CD4-positive, alpha-beta T cell treated with Interleukin-10 for 1 hour (primary cell): ENCODE measurements around the gene TMC8.
A peak's percentile ranks its signal among the peaks of the same experiment; 100 is the strongest.
"Not testable (repeated sequence)": the region's sequence is repeated elsewhere in the genome, so short reads cannot be mapped to it uniquely, and the experiment has no call there.

Experiments
- DNase-seq: peaks from one replicate; pipeline ENCODE4 v3.0.0-alpha.2; 2020

The TMC8 gene

DNA sequence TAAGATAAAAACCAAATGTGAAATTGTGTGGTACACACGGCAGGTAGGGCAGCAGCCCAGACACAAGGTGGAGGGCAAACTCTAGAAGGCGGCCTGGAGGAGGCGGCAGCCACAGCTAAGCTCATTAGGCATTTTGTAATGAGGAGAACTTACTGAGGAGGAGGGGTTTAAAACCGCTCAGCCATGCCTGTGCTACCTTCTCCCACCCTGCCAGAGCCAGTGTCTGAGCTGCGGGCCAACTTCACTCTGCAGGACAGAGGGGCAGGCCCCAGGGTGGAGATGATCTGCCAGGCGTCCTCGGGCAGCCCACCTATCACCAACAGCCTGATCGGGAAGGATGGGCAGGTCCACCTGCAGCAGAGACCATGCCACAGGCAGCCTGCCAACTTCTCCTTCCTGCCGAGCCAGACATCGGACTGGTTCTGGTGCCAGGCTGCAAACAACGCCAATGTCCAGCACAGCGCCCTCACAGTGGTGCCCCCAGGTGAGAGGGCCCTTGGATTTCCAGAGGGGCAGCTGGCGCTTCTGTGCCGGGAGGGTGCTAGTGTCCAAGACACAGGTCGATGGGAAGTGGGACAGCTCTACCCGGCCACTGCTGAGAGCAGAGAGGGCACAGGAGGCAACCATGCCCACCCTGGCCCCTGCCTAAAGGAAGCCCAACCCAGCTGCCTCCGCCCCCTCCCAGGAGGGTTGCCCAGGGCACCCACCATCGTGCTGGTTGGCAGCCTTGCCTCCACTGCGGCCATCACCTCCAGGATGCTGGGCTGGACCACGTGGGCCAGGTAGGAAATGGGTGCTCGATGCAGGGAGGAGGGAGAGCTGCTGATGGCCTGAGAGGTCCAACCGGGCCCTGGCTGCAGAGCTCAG, 33.5 kb downstream of the TMC8 start:
- no peak for DNase-seq

DNA sequence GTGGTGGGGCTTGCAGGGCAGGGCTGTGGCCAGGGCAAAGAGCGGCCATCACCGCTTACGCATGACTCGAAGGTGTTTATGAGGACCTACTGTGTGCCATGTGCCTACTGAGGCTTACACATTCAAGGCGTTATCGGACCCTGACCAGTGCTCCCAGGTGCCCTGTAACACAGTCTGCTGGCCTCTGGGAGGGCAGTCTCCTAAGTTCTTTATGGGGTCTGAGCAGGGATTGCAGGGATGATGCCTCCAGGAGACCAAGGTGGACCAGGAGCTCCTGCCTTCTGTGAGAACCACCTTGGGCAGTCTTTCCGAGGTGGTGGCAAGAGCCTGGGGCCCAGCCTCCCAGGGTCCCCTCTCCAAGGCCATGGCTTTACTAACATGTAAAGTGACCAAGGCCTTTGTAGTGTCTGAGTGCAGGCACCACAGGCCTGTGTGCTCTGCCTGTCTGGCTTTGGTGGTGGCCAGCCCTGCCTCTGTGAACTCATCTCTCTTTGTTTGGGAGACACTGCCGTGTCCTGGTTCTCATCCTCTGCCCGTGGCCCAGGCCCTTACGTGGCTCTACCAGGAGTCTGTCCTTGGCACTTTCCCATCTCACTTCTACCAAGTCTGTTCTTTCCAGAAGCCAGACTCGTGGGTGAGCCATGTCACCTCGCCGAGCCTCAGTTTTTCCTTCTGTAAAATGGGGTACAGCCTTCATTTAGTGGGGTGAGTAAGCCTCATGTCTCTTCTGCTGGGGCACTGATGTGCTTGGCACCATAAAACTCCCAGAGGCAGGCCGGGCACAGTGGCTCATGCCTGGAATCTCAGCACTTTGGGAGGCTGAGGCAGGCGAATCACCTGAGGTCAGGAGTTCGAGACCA, 34.4 kb downstream of the TMC8 start:
- DNase-seq: no peak

DNA sequence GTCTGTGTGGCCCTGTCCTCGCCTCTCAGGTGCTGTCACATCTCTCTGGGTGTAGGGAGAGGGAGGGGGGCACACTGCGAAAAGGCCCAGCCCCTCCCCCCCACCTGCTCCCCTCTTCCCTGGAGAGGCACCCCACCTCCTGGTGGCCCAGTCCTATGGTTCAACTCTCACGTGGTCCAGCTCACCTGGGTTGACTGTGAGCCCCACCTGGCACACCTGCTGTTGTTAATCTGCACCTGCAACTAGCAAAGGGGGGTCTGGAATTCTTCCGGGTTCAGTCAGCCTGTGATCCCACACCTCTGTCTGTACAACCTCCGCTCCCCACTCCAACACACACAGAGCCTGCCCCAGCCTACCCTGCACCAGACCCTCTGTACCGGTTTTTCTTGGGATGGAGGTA, 35.8 kb downstream of the TMC8 start:
- no peak for DNase-seq

DNA sequence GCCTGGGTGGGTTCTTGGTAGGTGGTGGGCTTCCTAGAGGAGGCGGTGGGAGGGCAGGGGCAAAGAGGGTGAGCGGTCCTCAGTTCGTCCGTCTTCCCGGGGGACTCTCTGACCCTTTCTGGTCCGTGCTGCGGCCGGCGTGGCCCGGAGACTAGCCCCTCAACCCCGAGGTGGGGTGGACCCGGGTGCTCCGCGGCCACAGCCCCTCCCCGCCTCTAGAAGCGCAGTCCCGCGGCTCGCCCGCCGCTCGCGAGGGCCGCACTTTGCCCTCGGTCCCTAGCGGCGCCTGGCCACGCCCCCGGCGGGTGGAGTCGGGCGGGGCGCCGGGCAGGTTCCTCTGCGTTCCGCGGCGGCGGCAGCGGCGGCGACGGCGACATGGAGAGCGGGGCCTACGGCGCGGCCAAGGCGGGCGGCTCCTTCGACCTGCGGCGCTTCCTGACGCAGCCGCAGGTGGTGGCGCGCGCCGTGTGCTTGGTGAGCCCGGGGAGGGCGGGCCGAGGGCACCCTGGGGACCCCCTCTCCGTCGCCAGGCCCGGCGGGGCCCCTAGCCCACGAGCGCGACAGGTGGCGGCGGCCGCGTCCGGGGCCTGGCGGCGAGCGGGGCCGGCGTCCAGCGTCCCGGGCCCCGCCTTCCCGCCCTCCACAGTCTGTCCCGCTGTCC, 37.8 kb downstream of the TMC8 start, which contains the start of gene SYNGR2:
SYNGR2 (plus strand) TSS at position 340 of the 661 bp plus-strand sequence; CDS start at position 376, 36 bp downstream.
- DNase-seq: peak; percentile 90

DNA sequence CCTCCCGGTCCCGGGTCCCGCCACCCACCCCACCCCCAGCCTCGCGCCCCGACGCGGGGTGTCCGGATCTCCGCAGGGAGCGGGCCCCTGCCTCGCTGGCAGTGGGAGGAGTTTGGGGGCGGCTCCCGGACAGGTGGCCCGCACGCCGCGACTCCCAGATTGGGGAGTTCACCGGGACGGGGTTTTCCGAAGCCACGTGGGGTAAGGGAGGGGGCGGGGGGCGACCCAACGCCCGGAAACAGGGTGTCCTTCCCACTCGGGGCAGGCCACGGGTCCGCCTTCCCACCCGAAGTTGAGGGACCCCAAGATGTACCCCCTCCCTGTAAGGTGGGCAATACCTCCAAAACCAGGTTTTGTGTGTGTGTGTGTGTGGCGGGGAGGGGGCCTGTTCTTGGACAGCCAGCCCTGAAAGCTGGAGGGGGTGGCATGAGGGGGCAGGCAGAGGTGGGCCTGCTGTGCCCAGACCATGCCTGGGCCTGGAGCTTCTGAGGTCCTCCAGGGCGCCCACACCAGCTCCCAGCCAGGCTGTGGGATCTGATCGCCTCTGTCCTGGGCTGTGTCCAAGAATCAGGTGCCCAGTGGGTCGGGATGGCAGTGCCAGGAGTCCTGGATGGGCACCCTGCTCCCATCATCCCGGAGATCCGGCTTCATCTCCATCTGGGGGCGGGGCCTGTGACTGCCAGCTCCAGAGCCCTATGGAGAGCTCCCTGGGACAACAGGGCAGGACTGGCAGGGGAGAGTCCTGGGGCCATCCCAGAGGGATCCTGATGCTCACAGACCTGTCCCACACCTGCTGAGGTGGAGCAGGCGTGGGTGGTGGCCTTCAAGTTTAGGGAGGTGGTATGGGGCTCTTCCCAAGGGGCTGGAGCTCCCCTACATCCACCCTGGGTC, 38.6 kb downstream of the TMC8 start:
- DNase-seq: peak; percentile 77

DNA sequence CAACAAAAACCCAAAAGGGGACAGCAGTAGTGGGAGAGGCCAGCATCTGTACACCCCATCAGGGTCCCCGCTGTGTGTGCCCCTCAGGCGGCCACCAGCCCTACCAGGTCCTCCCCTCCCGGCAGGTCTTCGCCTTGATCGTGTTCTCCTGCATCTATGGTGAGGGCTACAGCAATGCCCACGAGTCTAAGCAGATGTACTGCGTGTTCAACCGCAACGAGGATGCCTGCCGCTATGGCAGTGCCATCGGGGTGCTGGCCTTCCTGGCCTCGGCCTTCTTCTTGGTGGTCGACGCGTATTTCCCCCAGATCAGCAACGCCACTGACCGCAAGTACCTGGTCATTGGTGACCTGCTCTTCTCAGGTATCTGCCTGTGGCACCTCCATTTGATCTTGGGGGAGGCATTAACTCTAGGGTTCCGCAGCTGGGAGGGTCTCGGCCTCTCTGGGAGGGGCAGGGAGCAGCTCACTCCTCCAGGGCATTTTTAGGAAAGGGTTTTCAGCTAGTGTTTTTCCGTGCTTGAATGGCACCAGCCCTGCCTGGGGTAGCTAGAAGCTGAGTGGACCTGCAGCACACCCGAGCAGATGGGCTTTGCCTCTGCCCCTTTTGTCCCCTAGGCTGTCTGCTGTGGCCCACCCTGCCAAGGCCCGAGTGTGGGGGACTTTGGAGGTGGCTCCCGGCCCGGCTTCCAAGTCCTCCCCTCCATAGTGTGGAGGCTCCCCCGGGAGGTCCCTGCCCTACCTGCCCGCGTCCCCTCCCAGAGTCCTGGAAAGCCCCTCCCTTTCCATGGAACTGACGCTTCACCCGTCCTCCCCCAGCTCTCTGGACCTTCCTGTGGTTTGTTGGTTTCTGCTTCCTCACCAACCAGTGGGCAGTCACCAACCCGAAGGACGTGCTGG, 40.4 kb downstream of the TMC8 start:
- no peak for DNase-seq

DNA sequence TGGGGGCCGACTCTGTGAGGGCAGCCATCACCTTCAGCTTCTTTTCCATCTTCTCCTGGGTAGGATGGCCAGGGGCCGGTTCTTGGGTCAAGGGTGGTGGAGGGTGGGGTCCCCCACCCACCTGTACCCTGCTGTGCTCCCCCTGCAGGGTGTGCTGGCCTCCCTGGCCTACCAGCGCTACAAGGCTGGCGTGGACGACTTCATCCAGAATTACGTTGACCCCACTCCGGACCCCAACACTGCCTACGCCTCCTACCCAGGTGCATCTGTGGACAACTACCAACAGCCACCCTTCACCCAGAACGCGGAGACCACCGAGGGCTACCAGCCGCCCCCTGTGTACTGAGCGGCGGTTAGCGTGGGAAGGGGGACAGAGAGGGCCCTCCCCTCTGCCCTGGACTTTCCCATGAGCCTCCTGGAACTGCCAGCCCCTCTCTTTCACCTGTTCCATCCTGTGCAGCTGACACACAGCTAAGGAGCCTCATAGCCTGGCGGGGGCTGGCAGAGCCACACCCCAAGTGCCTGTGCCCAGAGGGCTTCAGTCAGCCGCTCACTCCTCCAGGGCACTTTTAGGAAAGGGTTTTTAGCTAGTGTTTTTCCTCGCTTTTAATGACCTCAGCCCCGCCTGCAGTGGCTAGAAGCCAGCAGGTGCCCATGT, 41.1 kb downstream of the TMC8 start:
- DNase-seq: not testable (repeated sequence)

DNA sequence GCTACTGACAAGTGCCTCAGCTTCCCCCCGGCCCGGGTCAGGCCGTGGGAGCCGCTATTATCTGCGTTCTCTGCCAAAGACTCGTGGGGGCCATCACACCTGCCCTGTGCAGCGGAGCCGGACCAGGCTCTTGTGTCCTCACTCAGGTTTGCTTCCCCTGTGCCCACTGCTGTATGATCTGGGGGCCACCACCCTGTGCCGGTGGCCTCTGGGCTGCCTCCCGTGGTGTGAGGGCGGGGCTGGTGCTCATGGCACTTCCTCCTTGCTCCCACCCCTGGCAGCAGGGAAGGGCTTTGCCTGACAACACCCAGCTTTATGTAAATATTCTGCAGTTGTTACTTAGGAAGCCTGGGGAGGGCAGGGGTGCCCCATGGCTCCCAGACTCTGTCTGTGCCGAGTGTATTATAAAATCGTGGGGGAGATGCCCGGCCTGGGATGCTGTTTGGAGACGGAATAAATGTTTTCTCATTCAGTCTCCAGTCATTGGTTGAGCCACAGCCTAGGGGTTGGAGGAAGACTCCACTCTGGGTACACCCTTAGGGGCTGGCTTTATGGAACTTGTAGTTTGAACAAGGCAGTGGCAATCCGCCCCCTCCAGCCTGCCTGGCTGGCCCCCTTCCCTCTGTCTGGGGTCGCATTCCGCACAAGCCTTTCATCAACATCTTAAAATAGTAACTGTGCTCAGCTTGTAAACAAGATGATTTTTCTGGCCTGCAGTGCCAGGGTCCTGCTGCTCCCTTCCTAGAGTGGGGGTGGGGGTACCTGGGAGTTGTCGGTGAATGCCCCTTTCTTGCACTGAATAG, 41.9 kb downstream of the TMC8 start:
- DNase-seq: no peak

DNA sequence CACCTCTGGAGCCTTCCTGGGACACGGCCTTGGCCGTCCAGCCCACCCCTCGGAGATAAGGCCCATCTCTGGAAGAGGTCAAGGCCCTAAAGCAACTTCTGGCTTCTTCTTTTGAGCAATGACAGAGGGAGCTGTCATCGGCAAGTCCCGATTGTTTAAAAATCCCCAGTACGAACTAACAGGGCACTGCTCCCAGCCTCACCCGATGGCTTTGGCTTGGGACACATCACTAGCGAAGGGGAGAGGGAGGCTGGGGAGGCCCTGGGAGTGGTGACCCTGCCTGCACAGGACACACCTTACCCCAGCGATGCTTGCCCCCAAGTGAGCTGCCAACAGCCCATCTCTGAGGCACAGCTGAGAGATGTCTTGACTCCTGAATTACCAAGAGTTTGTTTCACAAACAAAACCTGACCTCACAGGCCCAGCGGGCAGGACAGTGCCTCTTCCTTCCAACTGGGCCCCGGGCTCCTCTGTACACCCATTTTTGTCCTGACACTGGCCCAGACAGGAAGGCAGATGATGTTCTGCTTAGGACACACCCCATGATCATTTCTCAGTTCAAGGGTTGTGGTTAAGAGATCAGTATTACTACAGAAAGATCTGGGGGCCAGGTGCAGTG, 42.6 kb downstream of the TMC8 start:
- peak; percentile 46 for DNase-seq

DNA sequence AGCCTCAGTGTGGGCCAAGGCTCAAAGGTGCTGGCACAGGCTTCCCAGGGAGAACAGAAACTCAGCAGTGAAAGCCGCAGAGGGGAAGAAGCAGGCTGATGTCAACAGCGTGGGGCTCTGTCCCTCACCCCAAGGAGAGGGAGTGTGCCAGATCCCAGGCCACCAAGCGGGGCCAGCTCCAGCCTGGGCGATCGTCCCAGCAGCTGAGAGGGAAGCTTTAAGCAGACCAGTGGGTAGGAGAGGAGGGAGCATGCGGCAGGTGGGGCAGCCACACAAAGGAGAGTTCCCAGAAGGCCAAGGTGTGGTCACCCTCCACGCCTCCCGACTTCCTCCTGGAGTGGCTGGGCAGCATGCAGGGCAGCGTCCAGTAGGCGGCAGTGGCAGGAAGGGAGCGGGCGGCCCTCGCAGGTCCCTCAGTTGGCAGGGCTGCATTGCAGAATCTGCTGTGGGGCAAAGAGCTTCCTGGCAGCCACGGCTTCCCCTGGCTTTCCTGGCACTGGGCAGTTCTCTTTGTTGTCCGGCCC, 43.8 kb downstream of the TMC8 start:
- DNase-seq: no peak

DNA sequence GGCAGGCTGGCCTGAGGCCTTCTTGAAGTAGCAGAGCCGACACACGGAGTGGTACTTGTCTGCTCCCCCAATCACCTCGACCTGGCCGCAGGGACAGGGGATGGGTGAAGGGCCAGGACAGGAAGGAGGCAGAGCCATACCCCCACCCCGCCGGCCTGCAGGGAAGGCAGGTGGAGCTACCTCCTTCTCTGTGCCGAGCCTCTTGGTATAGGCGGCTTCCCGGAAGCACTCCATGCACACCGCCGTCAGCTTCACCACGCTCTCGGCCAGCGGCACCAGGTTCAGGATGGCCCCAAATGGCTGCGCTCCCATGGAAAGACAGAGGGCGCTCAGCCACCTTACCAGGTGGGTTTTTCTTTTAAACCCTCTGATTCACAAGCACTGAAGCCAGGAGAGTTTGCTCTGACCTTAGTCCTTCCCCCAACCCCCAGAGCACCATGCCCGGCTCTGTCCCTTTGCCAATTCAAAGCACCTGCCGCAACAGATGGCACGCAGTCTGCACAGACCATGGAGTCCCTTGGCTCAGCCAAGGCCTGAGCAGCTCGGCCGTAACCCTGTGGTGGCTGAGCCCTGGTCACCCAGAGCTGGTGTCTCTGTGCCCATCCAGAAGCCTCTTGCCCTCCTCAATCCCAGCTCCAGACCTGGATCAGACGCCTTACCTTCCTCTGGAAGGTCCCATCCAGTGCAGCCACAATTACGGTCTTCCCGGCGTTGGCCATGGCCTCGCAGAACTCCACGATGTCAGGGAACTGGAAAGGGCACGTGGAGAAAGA, 44.5 kb downstream of the TMC8 start:
- DNase-seq: no peak

DNA sequence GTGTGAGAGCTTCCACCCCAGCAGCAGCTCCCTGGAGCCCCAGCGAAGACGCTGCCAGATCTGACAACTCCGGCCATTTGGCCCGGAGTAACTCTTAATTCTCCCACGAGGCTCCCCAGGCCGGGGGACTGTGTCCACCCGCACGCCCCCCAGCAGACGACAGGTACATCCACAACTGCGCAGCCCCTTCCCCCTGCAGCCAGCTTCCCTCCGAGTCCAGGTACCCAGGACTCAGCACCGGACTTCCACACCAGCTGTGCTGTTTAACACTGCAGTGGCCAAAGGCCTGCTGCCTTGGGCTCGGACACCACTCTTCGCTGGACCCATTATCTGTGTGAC, 45.0 kb downstream of the TMC8 start:
- DNase-seq: no peak

DNA sequence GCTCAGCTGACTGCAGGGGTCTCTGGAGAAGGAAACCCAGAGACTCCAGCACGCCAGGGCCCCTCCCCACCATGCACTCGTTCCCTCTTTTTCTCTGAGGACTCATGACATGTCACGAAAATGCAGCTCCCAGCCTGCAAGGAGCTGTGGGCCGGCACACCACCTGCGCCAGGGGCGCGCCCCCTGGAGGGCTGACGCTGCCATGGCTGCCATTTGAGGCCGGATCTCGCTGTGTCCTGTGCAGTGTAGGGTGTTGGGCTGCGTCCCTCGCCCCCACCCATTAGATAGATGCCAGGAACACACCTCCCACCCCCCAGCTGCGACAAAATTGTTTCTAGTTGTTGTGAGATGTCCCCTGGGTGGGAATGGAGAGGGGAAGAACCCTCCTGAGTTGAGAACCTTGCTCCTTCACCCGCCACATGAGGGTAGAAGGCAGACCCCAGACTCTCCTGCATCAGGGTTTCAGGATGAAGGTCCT, 46.0 kb downstream of the TMC8 start:
- peak; percentile 81 for DNase-seq

DNA sequence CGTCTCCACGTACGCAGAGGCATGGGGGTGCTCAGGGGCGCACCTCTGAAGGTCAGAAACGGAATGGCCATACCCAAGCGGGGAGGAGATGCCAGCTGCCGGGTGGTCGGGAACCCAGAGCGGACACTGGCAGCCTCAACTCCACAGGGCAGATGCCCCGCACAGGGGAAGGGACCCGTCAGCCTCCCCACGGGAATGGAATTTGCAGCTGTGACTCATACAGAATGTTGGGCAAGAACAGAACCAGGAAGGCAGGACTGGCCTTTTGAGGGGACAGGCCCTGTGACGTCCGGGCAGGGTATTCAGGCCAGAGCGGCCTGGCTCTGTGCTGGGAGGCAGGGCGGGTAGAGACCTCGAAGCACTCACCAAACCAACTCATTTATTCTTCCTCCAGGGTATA, 48.8 kb downstream of the TMC8 start:
- DNase-seq: no peak

DNA sequence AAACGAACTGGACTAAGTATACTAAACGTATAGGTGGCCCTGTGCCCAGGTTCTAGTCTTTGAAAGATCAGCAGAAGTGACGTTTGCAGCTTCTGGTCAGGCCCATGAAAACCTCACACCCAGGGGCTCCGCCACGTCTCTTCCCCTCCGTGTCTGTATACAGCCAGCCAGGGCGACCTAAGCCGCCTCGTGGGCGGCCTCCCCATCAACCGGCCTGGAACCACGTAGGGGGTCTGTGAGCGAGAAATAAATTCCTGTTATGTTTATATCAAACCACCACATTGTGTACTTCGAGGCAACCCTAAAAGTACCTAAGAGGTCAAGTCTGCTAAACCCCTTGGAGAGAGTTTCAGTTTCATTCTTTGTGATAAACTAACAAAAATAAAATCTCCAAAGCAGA, 49.5 kb downstream of the TMC8 start:
- DNase-seq: no peak

DNA sequence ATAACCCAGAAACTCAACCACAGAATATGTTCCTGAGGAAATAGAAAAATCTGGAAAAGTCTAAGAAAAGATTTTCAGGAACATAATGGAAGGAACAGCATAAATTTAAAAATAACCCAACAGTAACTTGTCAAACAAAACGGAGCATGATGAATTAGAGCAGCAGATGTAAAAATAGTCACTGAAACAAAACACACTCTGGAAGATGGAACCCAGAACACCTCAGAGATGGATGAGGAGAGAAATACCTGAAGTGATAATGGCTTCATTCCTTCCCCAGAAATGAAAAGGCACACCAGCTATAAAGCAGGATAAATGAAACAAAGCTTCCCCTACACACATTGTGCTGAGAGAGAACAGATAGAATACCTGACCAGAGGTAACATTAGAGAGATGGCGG, 49.9 kb downstream of the TMC8 start:
- no peak for DNase-seq

DNA sequence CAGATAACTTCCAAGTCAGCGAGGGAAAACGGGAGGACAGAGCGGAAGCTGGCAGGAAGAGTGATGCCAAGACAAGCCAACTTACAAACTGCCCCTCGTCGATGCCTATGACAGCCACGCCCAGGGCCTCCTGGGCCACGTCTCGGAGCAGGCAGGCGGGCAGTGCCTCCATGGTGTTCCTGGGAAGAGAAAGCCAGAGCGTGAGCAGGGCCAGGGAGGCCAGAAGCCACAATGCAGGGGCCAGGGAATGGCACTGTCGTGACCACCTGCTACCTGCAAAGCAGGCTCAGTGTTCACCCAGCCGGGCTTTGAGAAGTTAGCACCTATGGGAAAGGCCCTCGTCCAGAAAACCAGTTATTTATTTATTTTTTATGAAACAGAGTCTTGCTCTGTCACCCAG, 51.9 kb downstream of the TMC8 start:
- DNase-seq: no peak

DNA sequence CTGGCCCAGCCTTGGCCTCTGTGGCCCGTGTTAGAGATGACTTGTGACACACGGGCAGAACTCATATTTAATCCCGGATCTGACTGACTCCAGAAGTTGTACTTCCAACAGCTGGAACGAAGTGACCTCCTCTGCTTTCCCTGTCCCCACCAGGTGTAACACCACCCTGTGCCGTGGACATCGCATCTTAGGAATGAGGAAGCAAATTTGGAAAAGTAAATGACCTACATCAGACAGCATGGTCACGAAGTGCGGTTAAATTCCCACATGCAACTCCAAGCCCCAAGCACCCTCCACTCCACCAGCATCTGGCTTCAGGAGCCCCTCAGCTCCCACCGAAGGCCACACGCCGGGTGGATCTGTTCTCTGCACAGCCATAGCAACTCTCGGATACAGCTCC, 53.3 kb downstream of the TMC8 start:
- DNase-seq: no peak
